HT-29 (cell line): ENCODE measurements around the gene NPPA. TPM values are rescaled to one million over a fixed set of nuclear protein-coding genes. Genes with fewer than 3 reads are reported as not detected.
"Not testable (repeated sequence)": the region's sequence is repeated elsewhere in the genome, so short reads cannot be mapped to it uniquely, and the experiment has no call there.

Experiments
- DNase-seq: peaks from one replicate; pipeline ENCODE4 v3.0.0-alpha.2; 2015; ENCODE audit warnings: low spot score
- small RNA-seq: library from RNA; depleted of rRNA; stranded (forward); fragments of <200 nt; gene quantifications from one replicate; pipeline ENCODE3, GENCODE V24; 2014
- total RNA-seq: library from RNA; depleted of rRNA; stranded (reverse); fragments of >200 nt; shearing (Covaris generic); gene quantifications from 2 replicates; pipeline ENCODE4 v1.2.3, GENCODE V29; 2014; rRNA removed

NPPA gene
- total RNA-seq, 1 experiment from 2014 or later, result not detected

- DNase-seq, result no peak
These were observed 40.5 kb downstream of the NPPA start for GRCh38 chr1:11807133-11807532.

GRCh38 chr1:11806307-11806936, 41.2 kb downstream of the NPPA start:
- peak; percentile 57 for DNase-seq

- DNase-seq, result peak; percentile 99
These were observed 41.9 kb downstream of the NPPA start, which contains the start of the genes CLCN6 and MTHFR for GRCh38 chr1:11805422-11806306. Gene CLCN6, plus strand, starts transcription at chr1:11806191. Its CDS starts 72 bp downstream, at chr1:11806263. Gene MTHFR, minus strand, starts transcription at chr1:11805964. Its CDS starts 2,848 bp downstream, at chr1:11803116.

- DNase-seq, result peak; percentile 66
These were observed 42.7 kb downstream of the NPPA start for GRCh38 chr1:11804666-11805421.

- not testable (repeated sequence) for DNase-seq
These were observed 43.5 kb downstream of the NPPA start for GRCh38 chr1:11803924-11804665.

- peak; percentile 53 for DNase-seq
These were observed 44.4 kb downstream of the NPPA start for GRCh38 chr1:11802973-11803885.

- DNase-seq, result no peak
These were observed 45.0 kb downstream of the NPPA start for GRCh38 chr1:11802616-11802972.

- DNase-seq, result no peak
These were observed 46.7 kb downstream of the NPPA start for GRCh38 chr1:11800756-11801433.

- no peak for DNase-seq
These were observed 47.2 kb downstream of the NPPA start for GRCh38 chr1:11800391-11800755.

- DNase-seq, result no peak
These were observed 47.7 kb downstream of the NPPA start for GRCh38 chr1:11799896-11800295.

- DNase-seq, result no peak
These were observed 48.5 kb downstream of the NPPA start for GRCh38 chr1:11799099-11799498.

- DNase-seq, result no peak
These were observed 49.9 kb downstream of the NPPA start for GRCh38 chr1:11797525-11798216.

- DNase-seq, result no peak
These were observed 51.4 kb downstream of the NPPA start for GRCh38 chr1:11796036-11796828.

Small RNA genes within 50 kb of the gene (small RNA-seq; reads per million reads assigned to genes)
- gene RF02156, result not detected
- not detected for gene RF02157
- not detected for gene RF02158

Other genes starting within 250 kb of the NPPA start
- gene FBXO2, start 193.4 kb downstream of the NPPA start, total RNA-seq, result not detected in 2 replicates
- gene FBXO44, start 192.9 kb downstream of the NPPA start, total RNA-seq, result 0.26 and 0.33 TPM in 2 replicates
- gene FBXO6, start 183.6 kb downstream of the NPPA start, total RNA-seq, result not detected in 2 replicates
- 74.0 and 80.2 TPM in 2 replicates for gene MAD2L2, start 166.6 kb downstream of the NPPA start, total RNA-seq
- not detected in 2 replicates for gene DRAXIN, start 156.1 kb downstream of the NPPA start, total RNA-seq
- 52.8 and 54.7 TPM in 2 replicates for gene AGTRAP, start 111.6 kb downstream of the NPPA start, total RNA-seq
- gene C1orf167, start 85.6 kb downstream of the NPPA start, total RNA-seq, result not detected in 2 replicates
- 25.3 and 32.2 TPM in 2 replicates for gene MTHFR, start 41.8 kb downstream of the NPPA start, total RNA-seq
- 9.7 TPM in 2 replicates for gene CLCN6, start 41.6 kb downstream of the NPPA start, total RNA-seq
- not detected in 2 replicates for gene NPPB, start 11.2 kb upstream of the NPPA start, total RNA-seq
- 129 and 132 TPM in 2 replicates for gene KIAA2013, start 78.6 kb upstream of the NPPA start, total RNA-seq
- 30.3 and 45.6 TPM in 2 replicates for gene PLOD1, start 86.9 kb upstream of the NPPA start, total RNA-seq
- gene MFN2, start 132.7 kb upstream of the NPPA start, total RNA-seq, result 58.3 and 59.9 TPM in 2 replicates
- gene MIIP, start 171.7 kb upstream of the NPPA start, total RNA-seq, result 87.4 and 88.0 TPM in 2 replicates
- gene TNFRSF8, start 215.5 kb upstream of the NPPA start, total RNA-seq, result 0.10 TPM in 1 of 2 replicates, not detected in the other